Activated naive CD4-positive, alpha-beta T cell (primary cell): ENCODE data around the gene SCGB3A2.
"Not testable (repeated sequence)": the region's sequence is repeated elsewhere in the genome, so short reads cannot be mapped to it uniquely, and the experiment has no call there.

Source experiments
- DNase-seq, 4 experiments: peaks; one replicate each; lab custom pipeline; 2025; lab: John Stamatoyannopoulos, UW

SCGB3A2 gene

GRCh38 chr5:147863454-147864158 lies 14.9 kb upstream of the SCGB3A2 start:
- DNase-seq, result no peak

DNA sequence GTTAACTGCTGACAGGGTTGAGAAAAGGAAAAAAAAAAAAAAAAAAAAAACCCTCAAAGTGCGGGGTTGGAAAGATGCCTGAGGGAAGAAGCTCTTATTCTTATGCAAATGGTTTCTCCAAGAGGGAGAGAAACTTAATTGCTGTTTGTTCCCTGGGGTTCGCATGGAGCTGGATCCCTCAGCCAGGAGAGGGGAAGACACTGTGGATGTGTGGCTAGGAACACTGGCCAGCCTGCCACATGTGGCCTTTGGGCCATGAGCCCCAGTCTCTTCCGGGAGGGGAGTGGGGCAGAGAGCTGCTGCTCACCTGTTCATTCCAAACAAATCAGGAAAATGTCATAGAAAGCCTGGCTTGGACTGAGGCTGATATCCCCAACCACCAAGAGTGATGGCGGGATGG lies 9.4 kb upstream of the SCGB3A2 start:
- no peak for DNase-seq

GRCh38 chr5:147869892-147870291 lies 8.6 kb upstream of the SCGB3A2 start:
- not testable (repeated sequence) for DNase-seq

DNA sequence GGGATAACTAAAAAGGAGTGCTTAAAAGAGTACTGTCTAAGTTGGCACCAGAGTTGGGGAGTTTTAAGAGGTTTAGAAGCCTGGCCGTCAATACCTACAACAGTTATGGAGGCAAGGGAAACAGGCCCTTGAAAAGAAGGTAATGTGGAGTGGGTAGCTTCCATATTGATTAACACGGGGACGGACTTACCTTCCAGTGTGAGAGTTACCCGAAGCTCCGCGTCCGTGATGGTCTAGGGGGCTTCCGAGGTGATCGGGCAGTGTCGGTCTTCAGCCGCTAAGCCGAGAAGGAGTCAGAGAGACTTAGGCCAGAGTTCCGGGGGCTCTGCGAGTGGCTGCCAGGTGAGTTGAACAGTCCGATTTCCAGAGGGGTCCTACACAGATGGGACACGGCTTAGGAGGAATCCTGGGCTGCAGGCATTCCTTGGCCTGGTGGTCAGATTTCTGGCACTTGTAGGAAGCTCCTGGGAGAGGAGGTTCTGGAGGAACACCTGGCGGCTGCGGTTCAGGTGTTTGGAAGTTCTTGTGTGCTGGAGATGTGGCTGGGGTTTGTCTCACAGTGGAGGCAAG lies 6.4 kb upstream of the SCGB3A2 start:
- DNase-seq, result not testable (repeated sequence)

GRCh38 chr5:147872744-147873435 lies 5.6 kb upstream of the SCGB3A2 start:
- not testable (repeated sequence) for DNase-seq

GRCh38 chr5:147874118-147874875 lies 4.2 kb upstream of the SCGB3A2 start:
- DNase-seq, result not testable (repeated sequence)

DNA sequence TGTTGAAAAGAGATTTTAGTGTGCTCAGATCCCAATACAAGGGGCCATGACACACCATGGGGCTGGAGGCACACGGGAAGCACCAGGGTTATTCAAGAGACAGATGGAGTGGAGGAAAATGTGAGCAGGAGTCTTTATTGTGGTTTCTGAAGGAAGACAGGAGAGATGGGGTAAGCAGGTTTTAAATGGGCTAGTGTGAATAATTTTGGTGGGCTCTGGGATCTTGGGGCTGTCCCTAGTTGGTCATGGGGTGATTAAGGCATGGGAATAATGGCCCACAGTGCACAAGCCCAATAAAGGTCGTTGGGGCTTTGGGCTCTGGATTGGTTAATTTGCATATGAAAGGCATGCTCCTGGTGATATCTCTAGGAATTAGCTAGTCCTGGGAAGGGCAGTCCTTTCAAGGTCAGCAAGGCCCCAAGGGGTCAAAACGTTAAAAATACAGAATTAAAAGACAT lies 3.6 kb upstream of the SCGB3A2 start:
- no peak for DNase-seq

- no peak for DNase-seq
Observed at GRCh38 chr5:147876141-147876540, 2.4 kb upstream of the SCGB3A2 start.

- no peak for DNase-seq
Observed at GRCh38 chr5:147876626-147877025, 1.9 kb upstream of the SCGB3A2 start.

- DNase-seq, result no peak
Observed at GRCh38 chr5:147879784-147880183, 1.3 kb downstream of the SCGB3A2 start.

GRCh38 chr5:147880487-147880886 lies 2.0 kb downstream of the SCGB3A2 start:
- DNase-seq, result no peak

- DNase-seq, result no peak
Observed at GRCh38 chr5:147882586-147883313, 4.2 kb downstream of the SCGB3A2 start.

DNA sequence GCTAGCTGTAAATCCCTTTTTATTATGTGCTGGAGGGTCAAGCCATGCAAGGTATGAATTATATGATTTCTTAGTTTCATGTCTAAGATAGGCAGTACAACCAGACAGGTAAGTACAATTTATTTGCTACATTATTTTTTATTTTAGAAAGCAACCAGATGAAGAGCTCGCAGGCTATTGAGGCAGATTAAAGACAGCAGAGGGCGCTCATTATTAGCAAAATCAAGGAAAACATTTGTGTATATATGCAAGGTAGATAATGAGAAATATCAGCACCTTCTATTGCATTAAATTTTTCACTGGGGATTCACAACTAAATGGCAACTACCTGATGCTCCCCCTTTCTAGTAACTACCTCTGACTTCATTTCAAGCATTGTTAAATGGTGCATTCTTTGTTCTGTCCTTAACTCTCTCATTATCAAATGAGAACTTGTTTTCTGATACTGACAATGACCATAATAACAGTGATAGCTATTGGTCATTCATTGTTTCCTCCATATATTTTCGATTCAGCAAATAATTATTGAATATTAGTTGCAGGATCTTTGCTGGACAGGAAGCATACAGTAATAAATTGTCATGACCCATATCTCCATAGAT lies 8.6 kb downstream of the SCGB3A2 start:
- DNase-seq, result no peak

DNA sequence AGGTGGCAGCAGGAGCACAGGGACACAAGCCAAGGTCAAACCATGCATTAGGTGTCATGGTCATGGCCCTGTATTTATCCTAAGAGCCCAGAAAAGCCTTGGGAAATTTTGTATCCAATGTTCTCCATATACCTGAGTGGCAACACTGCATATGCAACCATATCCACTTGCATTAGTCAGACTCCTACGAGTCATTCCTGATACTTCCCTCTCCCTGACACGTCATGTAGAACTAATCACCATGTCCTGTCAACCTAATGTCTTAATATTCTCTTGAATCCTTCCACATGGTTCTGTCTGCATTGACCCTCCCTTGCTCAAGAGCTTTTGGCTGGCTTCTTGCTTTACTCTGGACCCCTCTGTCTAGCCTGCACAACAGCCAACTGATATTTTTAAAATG lies 9.4 kb downstream of the SCGB3A2 start:
- DNase-seq, result no peak

DNA sequence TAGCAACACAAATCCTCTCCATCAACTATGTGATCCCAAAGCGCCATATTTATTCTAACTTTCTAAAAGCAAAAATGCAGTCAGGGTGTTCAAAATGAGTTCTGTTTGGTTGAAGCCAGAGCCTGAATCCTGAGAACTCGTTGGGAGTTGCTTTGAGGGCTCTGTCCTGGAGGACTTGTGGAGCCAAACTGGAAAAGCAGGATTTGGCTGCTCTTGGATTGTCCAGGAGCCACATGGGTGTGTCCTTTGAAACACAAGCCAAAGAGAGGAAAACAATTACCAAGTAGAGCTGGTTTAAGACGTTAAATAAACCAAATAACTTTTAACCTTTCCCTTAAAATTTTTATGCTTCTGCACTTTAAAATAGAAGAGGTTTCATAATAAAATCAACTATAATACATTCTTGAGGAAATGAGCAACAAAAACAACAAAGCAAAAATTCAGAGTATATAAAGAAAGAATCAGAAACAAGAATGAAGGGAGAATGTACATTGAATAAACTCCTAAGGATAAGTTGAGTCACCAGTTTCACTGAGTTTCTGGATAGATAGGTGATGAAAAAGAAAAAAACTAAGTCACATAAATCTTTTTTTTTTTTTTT lies 14.3 kb downstream of the SCGB3A2 start:
- no peak for DNase-seq

DNA sequence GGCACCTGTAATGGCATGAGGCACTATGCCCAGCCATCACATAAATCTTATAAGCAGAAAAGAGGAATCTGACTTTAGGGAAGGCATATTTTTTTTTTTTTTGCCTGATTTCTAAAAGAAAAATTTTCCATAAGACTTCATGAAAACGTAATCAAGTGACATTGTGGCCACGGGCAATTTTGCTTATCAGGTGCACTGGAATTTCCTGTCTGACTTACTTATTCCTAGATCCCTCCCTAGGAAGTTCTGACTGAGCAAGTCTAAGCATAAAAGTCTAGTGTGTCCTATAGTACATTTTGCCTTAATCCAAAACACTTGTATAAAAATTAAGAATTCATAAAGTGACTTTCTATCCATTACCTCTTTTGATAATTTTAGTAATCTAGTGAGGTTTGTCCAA lies 15.3 kb downstream of the SCGB3A2 start:
- DNase-seq, result no peak

- DNase-seq, result no peak
Observed at GRCh38 chr5:147895864-147896263, 17.4 kb downstream of the SCGB3A2 start.

GRCh38 chr5:147898875-147899401 lies 20.4 kb downstream of the SCGB3A2 start:
- DNase-seq, result no peak

DNA sequence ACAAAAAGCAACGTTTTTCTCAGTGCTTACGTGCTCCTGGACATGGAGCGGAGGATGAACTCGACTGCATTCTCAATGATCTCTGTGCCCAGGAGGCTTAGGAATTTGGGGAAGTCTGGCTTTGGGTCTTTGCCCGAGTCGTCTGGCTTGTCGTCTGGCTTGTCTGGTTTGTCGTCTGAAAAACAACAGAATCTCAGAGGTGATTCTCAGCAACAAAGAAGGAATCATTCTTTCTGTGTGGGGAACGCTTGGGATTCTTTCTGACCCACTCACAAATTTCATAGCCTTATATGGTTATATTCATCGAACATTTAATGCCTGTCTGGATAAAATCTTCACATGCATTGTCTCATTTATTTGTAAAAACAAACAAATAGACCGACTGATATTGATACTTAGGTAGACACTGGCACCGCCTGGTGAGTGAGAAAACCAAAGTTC lies 23.1 kb downstream of the SCGB3A2 start:
- DNase-seq, result no peak

GRCh38 chr5:147902609-147903115 lies 24.2 kb downstream of the SCGB3A2 start:
- DNase-seq, result no peak
